ENCODE data around the gene MARK4.

MARK4 gene

GRCh38 chr19:45354241-45354842, 103.3 kb downstream of the MARK4 start:
- no peak for TF ChIP-seq TCF4 (CRISPR knock-in tag; IDR thresholded peaks at IDR 0.05; ENCODE audit: borderline replicate concordance)
- TF ChIP-seq TOX (CRISPR knock-in tag; IDR thresholded peaks at IDR 0.05; ENCODE audit: borderline replicate concordance): no peak
- TF ChIP-seq, protein P1, sequence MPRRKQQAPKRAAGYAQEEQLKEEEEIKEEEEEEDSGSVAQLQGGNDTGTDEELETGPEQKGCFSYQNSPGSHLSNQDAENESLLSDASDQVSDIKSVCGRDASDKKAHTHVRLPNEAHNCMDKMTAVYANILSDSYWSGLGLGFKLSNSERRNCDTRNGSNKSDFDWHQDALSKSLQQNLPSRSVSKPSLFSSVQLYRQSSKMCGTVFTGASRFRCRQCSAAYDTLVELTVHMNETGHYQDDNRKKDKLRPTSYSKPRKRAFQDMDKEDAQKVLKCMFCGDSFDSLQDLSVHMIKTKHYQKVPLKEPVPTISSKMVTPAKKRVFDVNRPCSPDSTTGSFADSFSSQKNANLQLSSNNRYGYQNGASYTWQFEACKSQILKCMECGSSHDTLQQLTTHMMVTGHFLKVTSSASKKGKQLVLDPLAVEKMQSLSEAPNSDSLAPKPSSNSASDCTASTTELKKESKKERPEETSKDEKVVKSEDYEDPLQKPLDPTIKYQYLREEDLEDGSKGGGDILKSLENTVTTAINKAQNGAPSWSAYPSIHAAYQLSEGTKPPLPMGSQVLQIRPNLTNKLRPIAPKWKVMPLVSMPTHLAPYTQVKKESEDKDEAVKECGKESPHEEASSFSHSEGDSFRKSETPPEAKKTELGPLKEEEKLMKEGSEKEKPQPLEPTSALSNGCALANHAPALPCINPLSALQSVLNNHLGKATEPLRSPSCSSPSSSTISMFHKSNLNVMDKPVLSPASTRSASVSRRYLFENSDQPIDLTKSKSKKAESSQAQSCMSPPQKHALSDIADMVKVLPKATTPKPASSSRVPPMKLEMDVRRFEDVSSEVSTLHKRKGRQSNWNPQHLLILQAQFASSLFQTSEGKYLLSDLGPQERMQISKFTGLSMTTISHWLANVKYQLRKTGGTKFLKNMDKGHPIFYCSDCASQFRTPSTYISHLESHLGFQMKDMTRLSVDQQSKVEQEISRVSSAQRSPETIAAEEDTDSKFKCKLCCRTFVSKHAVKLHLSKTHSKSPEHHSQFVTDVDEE (CRISPR knock-in tag; IDR thresholded peaks at IDR 0.05): no peak
- TF ChIP-seq GLIS3 (CRISPR knock-in tag; IDR thresholded peaks at IDR 0.05): no peak
- TF ChIP-seq ZFP30 (CRISPR knock-in tag; IDR thresholded peaks at IDR 0.05): no peak
- TF ChIP-seq ISL1 (CRISPR knock-in tag; IDR thresholded peaks at IDR 0.05): no peak
- TF ChIP-seq, protein P2, sequence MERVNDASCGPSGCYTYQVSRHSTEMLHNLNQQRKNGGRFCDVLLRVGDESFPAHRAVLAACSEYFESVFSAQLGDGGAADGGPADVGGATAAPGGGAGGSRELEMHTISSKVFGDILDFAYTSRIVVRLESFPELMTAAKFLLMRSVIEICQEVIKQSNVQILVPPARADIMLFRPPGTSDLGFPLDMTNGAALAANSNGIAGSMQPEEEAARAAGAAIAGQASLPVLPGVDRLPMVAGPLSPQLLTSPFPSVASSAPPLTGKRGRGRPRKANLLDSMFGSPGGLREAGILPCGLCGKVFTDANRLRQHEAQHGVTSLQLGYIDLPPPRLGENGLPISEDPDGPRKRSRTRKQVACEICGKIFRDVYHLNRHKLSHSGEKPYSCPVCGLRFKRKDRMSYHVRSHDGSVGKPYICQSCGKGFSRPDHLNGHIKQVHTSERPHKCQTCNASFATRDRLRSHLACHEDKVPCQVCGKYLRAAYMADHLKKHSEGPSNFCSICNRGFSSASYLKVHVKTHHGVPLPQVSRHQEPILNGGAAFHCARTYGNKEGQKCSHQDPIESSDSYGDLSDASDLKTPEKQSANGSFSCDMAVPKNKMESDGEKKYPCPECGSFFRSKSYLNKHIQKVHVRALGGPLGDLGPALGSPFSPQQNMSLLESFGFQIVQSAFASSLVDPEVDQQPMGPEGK (CRISPR knock-in tag; IDR thresholded peaks at IDR 0.05; ENCODE audit: borderline replicate concordance): no peak
- no peak for TF ChIP-seq RARB (CRISPR knock-in tag; IDR thresholded peaks at IDR 0.05)
- no peak for TF ChIP-seq ZFP3 (CRISPR knock-in tag; IDR thresholded peaks at IDR 0.05)
- no peak for TF ChIP-seq SNAI2 (CRISPR knock-in tag; IDR thresholded peaks at IDR 0.05)
- TF ChIP-seq, protein P3, sequence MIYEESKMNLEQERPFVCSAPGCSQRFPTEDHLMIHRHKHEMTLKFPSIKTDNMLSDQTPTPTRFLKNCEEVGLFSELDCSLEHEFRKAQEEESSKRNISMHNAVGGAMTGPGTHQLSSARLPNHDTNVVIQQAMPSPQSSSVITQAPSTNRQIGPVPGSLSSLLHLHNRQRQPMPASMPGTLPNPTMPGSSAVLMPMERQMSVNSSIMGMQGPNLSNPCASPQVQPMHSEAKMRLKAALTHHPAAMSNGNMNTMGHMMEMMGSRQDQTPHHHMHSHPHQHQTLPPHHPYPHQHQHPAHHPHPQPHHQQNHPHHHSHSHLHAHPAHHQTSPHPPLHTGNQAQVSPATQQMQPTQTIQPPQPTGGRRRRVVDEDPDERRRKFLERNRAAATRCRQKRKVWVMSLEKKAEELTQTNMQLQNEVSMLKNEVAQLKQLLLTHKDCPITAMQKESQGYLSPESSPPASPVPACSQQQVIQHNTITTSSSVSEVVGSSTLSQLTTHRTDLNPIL (CRISPR knock-in tag; IDR thresholded peaks at IDR 0.05; ENCODE audit: low read depth): no peak
- TF ChIP-seq, protein P4, sequence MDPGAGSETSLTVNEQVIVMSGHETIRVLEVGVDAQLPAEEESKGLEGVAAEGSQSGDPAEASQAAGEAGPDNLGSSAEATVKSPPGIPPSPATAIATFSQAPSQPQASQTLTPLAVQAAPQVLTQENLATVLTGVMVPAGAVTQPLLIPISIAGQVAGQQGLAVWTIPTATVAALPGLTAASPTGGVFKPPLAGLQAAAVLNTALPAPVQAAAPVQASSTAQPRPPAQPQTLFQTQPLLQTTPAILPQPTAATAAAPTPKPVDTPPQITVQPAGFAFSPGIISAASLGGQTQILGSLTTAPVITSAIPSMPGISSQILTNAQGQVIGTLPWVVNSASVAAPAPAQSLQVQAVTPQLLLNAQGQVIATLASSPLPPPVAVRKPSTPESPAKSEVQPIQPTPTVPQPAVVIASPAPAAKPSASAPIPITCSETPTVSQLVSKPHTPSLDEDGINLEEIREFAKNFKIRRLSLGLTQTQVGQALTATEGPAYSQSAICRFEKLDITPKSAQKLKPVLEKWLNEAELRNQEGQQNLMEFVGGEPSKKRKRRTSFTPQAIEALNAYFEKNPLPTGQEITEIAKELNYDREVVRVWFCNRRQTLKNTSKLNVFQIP (CRISPR knock-in tag; IDR thresholded peaks at IDR 0.05; ENCODE audit: borderline replicate concordance, low read depth): no peak
- no peak for TF ChIP-seq ARNTL (CRISPR knock-in tag; IDR thresholded peaks at IDR 0.05; ENCODE audit: borderline replicate concordance, low read depth)
- no peak for ATAC-seq
